HepG2 (cell line): ENCODE measurements around the gene NUP85. TPM values are rescaled to one million over a fixed set of nuclear protein-coding genes. Genes with fewer than 3 reads are reported as not detected.

Experiments used
- ATAC-seq: fragments of 200-7000 bp; cut with Tn5 transposase; 3 replicates; pipeline ENCODE4 v1.9.1; 2020; ENCODE audit warnings: mild to moderate bottlenecking, moderate library complexity
- BruUV-seq: library from RNA; stranded (reverse); fragments of 400-500 nt; replicated peaks from 2 replicates; lab custom pipeline; 2021; lab: Mats Ljungman, UMichigan
- CTCF ChIA-PET: fragments of 300-600 bp; formaldehyde crosslinking; extraction: SDS; loops from one replicate; lab custom pipeline; 2021; ENCODE audit warnings: low total read pairs, inconsistent platforms, low intra/inter-chr PET ratio; lab: Yijun Ruan, JAX
- POLR2A ChIA-PET: fragments of 350-600 bp; sonication (Branson Sonifier 250); formaldehyde crosslinking; loops from one replicate; lab custom pipeline; 2020; ENCODE audit warnings: antibody characterized with exemption, inconsistent platforms; lab: Yijun Ruan, JAX
- DNase-seq: peaks from one replicate; pipeline ENCODE4 v3.0.0-alpha.2; 2015; ENCODE audit warnings: low spot score
- FAIRE-seq: peaks from 3 replicates; lab custom pipeline; 2011; peaks lifted over from hg19 to GRCh38; lab: Jason Lieb, UNC
- H2AFZ ChIP-seq: one replicate; pipeline ENCODE4 v1.6.1; 2011; ENCODE audit warnings: low read length, inconsistent platforms
- H3K27ac ChIP-seq: fragments of 300-600 bp; 3 replicates; pipeline ENCODE4 v1.8.0; 2011; ENCODE audit warnings: mixed run types, mild to moderate bottlenecking, mixed read lengths, low read length, inconsistent platforms; ENCODE audit not compliant: insufficient read depth; ENCODE audit errors: extremely low read length
- H3K27me3 ChIP-seq, 2 experiments: fragments of 200-600 bp in 1 of 2; 2 replicates in 1 of 2; 3 replicates in 1 of 2; pipeline versions ENCODE4 v1.6.0 to v1.8.0; 2011; ENCODE audit warnings: low read length in 2 of 2, mild to moderate bottlenecking in 2 of 2, moderate library complexity in 2 of 2, inconsistent platforms in 1 of 2; ENCODE audit not compliant: insufficient read depth in 2 of 2, control insufficient read depth in 1 of 2
- H3K36me3 ChIP-seq, 2 experiments: fragments of 200-600 bp in 1 of 2; replicated peaks in 1 of 2; 2 replicates in 1 of 2; 3 replicates in 1 of 2; pipeline versions ENCODE4 v1.5.1 to v1.8.0; 2011; ENCODE audit warnings: low read length in 2 of 2, inconsistent platforms in 1 of 2; ENCODE audit not compliant: insufficient read depth in 2 of 2, control insufficient read depth in 1 of 2
- H3K4me1 ChIP-seq: 2 replicates; pipeline ENCODE4 v1.5.1; 2012; ENCODE audit warnings: low read length, inconsistent platforms; ENCODE audit not compliant: insufficient read depth
- H3K4me2 ChIP-seq: 2 replicates; pipeline ENCODE4 v1.6.0; 2011; ENCODE audit warnings: low read depth, low read length, inconsistent platforms
- H3K4me3 ChIP-seq, 3 experiments: fragments of 200-600 bp in 1 of 3; sonication (generic), shearing (Covaris generic) in 1 of 3; replicated peaks in 1 of 3; 2 replicates each; pipeline ENCODE4 v1.5.1; 2011 to 2016; ENCODE audit warnings: low read length in 3 of 3, inconsistent platforms in 2 of 3, low read depth in 2 of 3, mild to moderate bottlenecking in 2 of 3, control low read depth in 1 of 3, mixed read lengths in 1 of 3; ENCODE audit not compliant: insufficient read depth in 1 of 3
- H3K79me2 ChIP-seq: one replicate; pipeline ENCODE4 v1.6.1; 2011; ENCODE audit warnings: low read length, inconsistent platforms; ENCODE audit not compliant: insufficient read depth
- H3K9ac ChIP-seq: 2 replicates; pipeline ENCODE4 v1.6.0; 2011; ENCODE audit warnings: mild to moderate bottlenecking, low read depth, low read length, inconsistent platforms; ENCODE audit not compliant: insufficient read depth
- H3K9me3 ChIP-seq: 2 replicates; pipeline ENCODE4 v1.5.1; 2012; ENCODE audit warnings: mild to moderate bottlenecking, low read length
- H4K20me1 ChIP-seq: 2 replicates; pipeline ENCODE4 v1.6.0; 2011; ENCODE audit warnings: inconsistent platforms, mild to moderate bottlenecking, low read length, moderate library complexity; ENCODE audit not compliant: insufficient read depth
- EHMT2 ChIP-seq: fragments of 200-600 bp; sonication (generic); IDR thresholded peaks from 2 replicates; pipeline ENCODE4 v1.7.0; 2017; ENCODE audit warnings: antibody characterized with exemption, low read depth, low read length, borderline replicate concordance
- HOXA5 ChIP-seq: sonication (generic); formaldehyde crosslinking; IDR thresholded peaks from 2 replicates; pipeline ENCODE4 v1.4.0; 2020; ENCODE audit warnings: missing genetic modification reagents
- KDM4B ChIP-seq: sonication (generic); formaldehyde crosslinking; IDR thresholded peaks from 2 replicates; pipeline ENCODE4 v1.4.0; 2020; ENCODE audit warnings: missing genetic modification reagents
- PHF5A ChIP-seq: IDR thresholded peaks from one replicate; pipeline ENCODE4 v1.6.1; 2018; ENCODE audit warnings: low read depth, missing genetic modification reagents; ENCODE audit not compliant: unreplicated experiment
- PRDM4 ChIP-seq: sonication (generic); formaldehyde crosslinking; IDR thresholded peaks from 2 replicates; pipeline ENCODE4 v1.9.0; 2021; ENCODE audit warnings: missing genetic modification reagents, borderline replicate concordance
- RAD21 ChIP-seq: fragments of 450-650 bp; formaldehyde crosslinking; IDR thresholded peaks from 2 replicates; pipeline ENCODE4 v1.5.0; 2020; ENCODE audit warnings: mild to moderate bottlenecking
- SRSF4 ChIP-seq: fragments of 200-400 bp; formaldehyde crosslinking; IDR thresholded peaks from one replicate; pipeline ENCODE4 v1.6.1; 2018; ENCODE audit warnings: mild to moderate bottlenecking, low read depth, low read length, moderate library complexity; ENCODE audit not compliant: poor library complexity, severe bottlenecking
- TCF7 ChIP-seq: sonication (generic); IDR thresholded peaks from 2 replicates; pipeline ENCODE4 v1.6.1; 2016; ENCODE audit warnings: antibody characterized with exemption, low read depth
- XBP1 ChIP-seq: sonication (generic); formaldehyde crosslinking; IDR thresholded peaks from 2 replicates; pipeline ENCODE4 v1.5.0; 2020; ENCODE audit warnings: missing genetic modification reagents
- ZBTB34 ChIP-seq: sonication (generic); formaldehyde crosslinking; IDR thresholded peaks from 2 replicates; pipeline ENCODE4 v1.8.0; 2022; ENCODE audit warnings: mild to moderate bottlenecking, missing genetic modification reagents
- ZMYM4 ChIP-seq: sonication (generic); formaldehyde crosslinking; IDR thresholded peaks from 2 replicates; pipeline ENCODE4 v1.8.1; 2023; ENCODE audit warnings: mild to moderate bottlenecking, missing genetic modification reagents
- ZNF292 ChIP-seq: sonication (generic); formaldehyde crosslinking; IDR thresholded peaks from 2 replicates; pipeline ENCODE4 v1.8.1; 2022; ENCODE audit warnings: mild to moderate bottlenecking, low read depth, missing genetic modification reagents, borderline replicate concordance
- ZNF431 ChIP-seq: sonication (generic); formaldehyde crosslinking; IDR thresholded peaks from 2 replicates; pipeline ENCODE4 v1.9.0; 2022; ENCODE audit warnings: missing genetic modification reagents, low read depth, mild to moderate bottlenecking, borderline replicate concordance
- ZNF577 ChIP-seq: sonication (generic); formaldehyde crosslinking; IDR thresholded peaks from 2 replicates; pipeline ENCODE4 v1.4.0; 2020; ENCODE audit warnings: mild to moderate bottlenecking, low read depth, missing genetic modification reagents, borderline replicate concordance
- ZNF598 ChIP-seq: sonication (generic); formaldehyde crosslinking; IDR thresholded peaks from 2 replicates; pipeline ENCODE4 v1.5.1; 2020; ENCODE audit warnings: mild to moderate bottlenecking, missing genetic modification reagents, borderline replicate concordance
- ZNF720 ChIP-seq: sonication (generic); formaldehyde crosslinking; IDR thresholded peaks from 2 replicates; pipeline ENCODE4 v1.4.0; 2020; ENCODE audit warnings: missing genetic modification reagents
- ZNF75D ChIP-seq: sonication (generic); formaldehyde crosslinking; IDR thresholded peaks from 2 replicates; pipeline ENCODE4 v1.8.1; 2023; ENCODE audit warnings: missing genetic modification reagents, mild to moderate bottlenecking, borderline replicate concordance
- ZNF841 ChIP-seq: sonication (generic); formaldehyde crosslinking; IDR thresholded peaks from 2 replicates; pipeline ENCODE4 v1.8.1; 2023; ENCODE audit warnings: missing genetic modification reagents, borderline replicate concordance
- ZSCAN31 ChIP-seq: sonication (generic); formaldehyde crosslinking; IDR thresholded peaks from 2 replicates; pipeline ENCODE4 v1.5.0; 2020; ENCODE audit warnings: low read depth, mild to moderate bottlenecking, missing genetic modification reagents
- WGBS: methylation state at CpG from one replicate; pipeline ENCODE4 v1.1.6; 2017; ENCODE audit warnings: low lambda C conversion rate; 5-methylcytosine and 5-hydroxymethylcytosine counted together
- in situ Hi-C: cut with HindIII; loops from 2 replicates; pipeline ENCODE4 v1.10.0; 2017; ENCODE audit warnings: low pct_unique_long_range_greater_than_20kb; ENCODE audit not compliant: extremely low pct_ligation_motif_present
- intact Hi-C: fragments of 100-400 bp; cut with micrococcal nuclease; formaldehyde crosslinking; loops from one replicate; pipeline ENCODE4 v1.10.0; 2022; ENCODE audit not compliant: unreplicated experiment
- polyA plus RNA-seq, 8 experiments: library from polyadenylated mRNA; depleted of rRNA in 3 of 8; stranded (reverse) in 7 of 8; unstranded in 1 of 8; fragments of >200 nt; fragmentation: Illumina TruSeq in 4 of 8; extraction: Trizol in 4 of 8; gene quantifications; 2 replicates each; pipeline versions ENCODE4 v1.2.1 to v1.2.3, GENCODE V29; 2011 to 2016; ENCODE audit warnings: low read depth in 4 of 8, missing spikeins in 1 of 8, mixed read lengths in 1 of 8; ENCODE audit not compliant: insufficient read depth in 1 of 8
- total RNA-seq, 5 experiments: library from RNA; depleted of rRNA; stranded (reverse); fragments of >200 nt; fragmentation: Illumina TruSeq; extraction: Trizol; gene quantifications; 2 replicates each; pipeline ENCODE4 v1.2.3, GENCODE V29; 2016; ENCODE audit warnings: low read depth in 1 of 5

Gene NUP85
- total and polyA plus RNA-seq, 2 of the 13 experiments (the other 11 are each of a cell fraction or from before 2014, with no cell fraction given) = 89.1 to 124 TPM

GRCh38 chr17:75241996-75242460 is 36.5 kb downstream of the NUP85 start:
- Histone ChIP-seq H3K4me1 (no peaks in the 10 kb centered on the region), H3K9me3 (no peaks in the 10 kb centered on the region), H3K4me2 (no peak overlapping the region), H3K79me2 (no peaks in the 10 kb centered on the region), H3K4me3 (no peak overlapping the region), H3K36me3 (peaks cover 84 to 93% of the 10 kb centered on the region in 2 experiments), H3K27me3 (no peaks in the 10 kb centered on the region), H2AFZ (no peak overlapping the region), H3K27ac (no peak overlapping the region), H4K20me1 (no peaks in the 10 kb centered on the region), H3K9ac (no peak overlapping the region)
- FAIRE-seq (no peak), DNase-seq (no peak), ATAC-seq (no peak)
- intact Hi-C loops (no loop called here), in situ Hi-C loops (no loop called here)
- ChIA-PET POLR2A (no interaction called here), CTCF (no interaction called here)
- TF ChIP-seq ZNF577 (CRISPR knock-in tag) = no peak
- no peak for TF ChIP-seq ZNF598 (CRISPR knock-in tag)
- no peak for TF ChIP-seq RAD21 (CRISPR knock-in tag)
- TF ChIP-seq ZNF75D (CRISPR knock-in tag) = no peak
- no peak for TF ChIP-seq ZNF431 (CRISPR knock-in tag)
- TF ChIP-seq EHMT2 = no peak
- no peak for TF ChIP-seq KDM4B
- TF ChIP-seq TCF7 = no peak
- no peak for TF ChIP-seq SRSF4
- no peak for TF ChIP-seq ZMYM4 (CRISPR knock-in tag)
- TF ChIP-seq XBP1 (CRISPR knock-in tag) = no peak
- no peak for TF ChIP-seq PHF5A (CRISPR knock-in tag)
- no peak for TF ChIP-seq ZNF292 (CRISPR knock-in tag)
- TF ChIP-seq ZNF720 (CRISPR knock-in tag) = no peak
- no peak for TF ChIP-seq ZSCAN31 (CRISPR knock-in tag)
- no peak for TF ChIP-seq PRDM4 (CRISPR knock-in tag)
- no peak for TF ChIP-seq ZBTB34 (CRISPR knock-in tag)
- no peak for TF ChIP-seq HOXA5 (CRISPR knock-in tag)
- TF ChIP-seq ZNF841 (CRISPR knock-in tag) = no peak
- BruUV-seq = no TSS peak
- 98% methylated on average over 15 of the region's 15 CpGs for WGBS
